Thoracic aorta (tissue), 2 donors: Measurements from ENCODE around the gene CXCL3. TPM values are rescaled to one million over a fixed set of nuclear protein-coding genes. Genes with fewer than 3 reads are reported as not detected.

Experiments used
- ATAC-seq: fragments of 150-250 bp; one replicate; pipeline ENCODE4 v1.8.0; 2017; ENCODE audit warnings: low read depth; ENCODE audit not compliant: insufficient number of reproducible peaks, low FRiP score
- DNase-seq: peaks from one replicate; pipeline ENCODE4 v3.0.0-alpha.2; 2020; ENCODE audit warnings: low spot score
- H3K27ac ChIP-seq, 2 donors: fragments of 200-600 bp; sonication (generic); 1 replicate in 1 of 2; 2 replicates in 1 of 2; pipeline ENCODE4 v1.5.1; 2016; ENCODE audit warnings: mild to moderate bottlenecking in 2 of 2, moderate library complexity in 2 of 2
- H3K27me3 ChIP-seq: fragments of 200-600 bp; sonication (generic); replicated peaks from 2 replicates; pipeline ENCODE4 v1.6.0; 2016; ENCODE audit warnings: mild to moderate bottlenecking; ENCODE audit not compliant: insufficient read depth
- H3K36me3 ChIP-seq: fragments of 200-600 bp; sonication (generic); one replicate; pipeline ENCODE4 v1.5.1; 2016
- H3K4me1 ChIP-seq, 2 donors: fragments of 200-600 bp; sonication (generic); 1 replicate in 1 of 2; 2 replicates in 1 of 2; pipeline versions ENCODE4 v1.5.1 to v1.6.0; 2016; ENCODE audit warnings: low read depth in 2 of 2, mild to moderate bottlenecking in 1 of 2; ENCODE audit not compliant: control insufficient read depth in 1 of 2
- H3K4me3 ChIP-seq: fragments of 200-600 bp; sonication (generic); 2 replicates; pipeline ENCODE4 v1.5.1; 2016; ENCODE audit warnings: mild to moderate bottlenecking
- H3K9me3 ChIP-seq: fragments of 200-600 bp; sonication (generic); 2 replicates; pipeline ENCODE4 v1.5.1; 2016
- CTCF ChIP-seq: fragments of 200-600 bp; sonication (generic); IDR thresholded peaks from one replicate; pipeline ENCODE4 v1.5.1; 2019; ENCODE audit warnings: antibody characterized with exemption
- total RNA-seq, 2 donors: library from RNA; depleted of rRNA; stranded (reverse); fragments of >200 nt; gene quantifications; one replicate each; pipeline versions ENCODE4 v1.1.0 to v1.2.3, GENCODE V29; 2016

Gene CXCL3
- total RNA-seq, 2 donors from 2014 or later = 4.9 to 11.9 TPM

- Histone ChIP-seq H3K4me1 (no peaks in the 10 kb centered on the region), H3K9me3 (no peaks in the 10 kb centered on the region), H3K4me3 (no peak overlapping the region), H3K27ac (no peak overlapping the region), H3K27me3 (no peaks in the 10 kb centered on the region), H3K36me3 (no peaks in the 10 kb centered on the region)
- TF ChIP-seq CTCF = no peak
- DNase-seq = no peak
- ATAC-seq = no peak
Measured at GRCh38 chr4:74030285-74030684, 8.2 kb downstream of the CXCL3 start.

GRCh38 chr4:74028504-74028903 lies 10.0 kb downstream of the CXCL3 start:
- no peaks in the 10 kb centered on the region for H3K9me3 ChIP-seq
- no peak overlapping the region for H3K4me3 ChIP-seq
- H3K27me3 ChIP-seq = no peaks in the 10 kb centered on the region
- no peak overlapping the region for H3K27ac ChIP-seq
- DNase-seq (no peak), ATAC-seq (no peak)
- no peaks in the 10 kb centered on the region for H3K36me3 ChIP-seq
- no peak for TF ChIP-seq CTCF
- no peaks in the 10 kb centered on the region for H3K4me1 ChIP-seq

GRCh38 chr4:74023709-74024108 lies 14.8 kb downstream of the CXCL3 start:
- H3K36me3 ChIP-seq = no peaks in the 10 kb centered on the region
- DNase-seq = no peak

GRCh38 chr4:74021601-74022000 lies 16.9 kb downstream of the CXCL3 start:
- Histone ChIP-seq H3K27me3 (no peaks in the 10 kb centered on the region), H3K4me1 (no peaks in the 10 kb centered on the region), H3K27ac (no peak overlapping the region), H3K9me3 (no peaks in the 10 kb centered on the region), H3K4me3 (no peak overlapping the region), H3K36me3 (no peaks in the 10 kb centered on the region)
- no peak for TF ChIP-seq CTCF
- DNase-seq (no peak), ATAC-seq (no peak)

More at GRCh38 chr4:74023709-74024108, 14.8 kb downstream of the CXCL3 start:
- H3K27ac ChIP-seq = no peak overlapping the region
- TF ChIP-seq CTCF = no peak
- H3K4me3 ChIP-seq = no peak overlapping the region
- no peaks in the 10 kb centered on the region for H3K4me1 ChIP-seq
- H3K27me3 ChIP-seq = no peaks in the 10 kb centered on the region
- ATAC-seq = no peak
- H3K9me3 ChIP-seq = no peaks in the 10 kb centered on the region

- Histone ChIP-seq H3K4me1 (no peaks in the 10 kb centered on the region), H3K27me3 (no peaks in the 10 kb centered on the region), H3K27ac (no peak overlapping the region), H3K9me3 (no peaks in the 10 kb centered on the region), H3K36me3 (no peaks in the 10 kb centered on the region), H3K4me3 (no peak overlapping the region)
- ATAC-seq (no peak), DNase-seq (no peak)
- no peak for TF ChIP-seq CTCF
Measured at GRCh38 chr4:74018771-74019170, 19.7 kb downstream of the CXCL3 start.
